ENCODE measurements around the gene NXPH1.

Gene NXPH1

DNA sequence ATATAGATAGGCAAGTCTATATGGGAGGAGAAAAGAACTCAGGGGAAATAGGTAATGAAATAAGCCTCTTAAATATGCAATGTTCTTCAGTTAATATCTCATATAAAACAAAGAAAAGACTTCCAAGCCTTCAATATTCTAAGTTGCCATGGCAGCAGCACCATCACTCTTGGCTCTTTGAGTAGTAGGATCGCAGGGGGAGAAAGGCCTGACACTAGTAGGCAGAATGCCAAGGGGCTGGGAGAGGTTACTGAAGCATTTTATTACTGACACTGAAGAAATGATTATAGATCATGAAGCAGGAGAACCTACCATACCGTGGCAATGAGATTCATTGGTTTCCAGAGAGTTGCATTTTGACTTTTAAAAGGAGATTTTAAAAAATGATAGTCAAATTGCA, 193.9 kb downstream of the NXPH1 start:
- no peak for DNase-seq (ENCODE audit: low read depth)
- no peak overlapping the region for H3K4me3 ChIP-seq (ENCODE audit: low read depth, low read length)
- TF ChIP-seq, protein P1, sequence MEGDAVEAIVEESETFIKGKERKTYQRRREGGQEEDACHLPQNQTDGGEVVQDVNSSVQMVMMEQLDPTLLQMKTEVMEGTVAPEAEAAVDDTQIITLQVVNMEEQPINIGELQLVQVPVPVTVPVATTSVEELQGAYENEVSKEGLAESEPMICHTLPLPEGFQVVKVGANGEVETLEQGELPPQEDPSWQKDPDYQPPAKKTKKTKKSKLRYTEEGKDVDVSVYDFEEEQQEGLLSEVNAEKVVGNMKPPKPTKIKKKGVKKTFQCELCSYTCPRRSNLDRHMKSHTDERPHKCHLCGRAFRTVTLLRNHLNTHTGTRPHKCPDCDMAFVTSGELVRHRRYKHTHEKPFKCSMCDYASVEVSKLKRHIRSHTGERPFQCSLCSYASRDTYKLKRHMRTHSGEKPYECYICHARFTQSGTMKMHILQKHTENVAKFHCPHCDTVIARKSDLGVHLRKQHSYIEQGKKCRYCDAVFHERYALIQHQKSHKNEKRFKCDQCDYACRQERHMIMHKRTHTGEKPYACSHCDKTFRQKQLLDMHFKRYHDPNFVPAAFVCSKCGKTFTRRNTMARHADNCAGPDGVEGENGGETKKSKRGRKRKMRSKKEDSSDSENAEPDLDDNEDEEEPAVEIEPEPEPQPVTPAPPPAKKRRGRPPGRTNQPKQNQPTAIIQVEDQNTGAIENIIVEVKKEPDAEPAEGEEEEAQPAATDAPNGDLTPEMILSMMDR (IDR thresholded peaks at IDR 0.05; ENCODE audit: low read depth, low read length, missing control alignments), result no peak

DNA sequence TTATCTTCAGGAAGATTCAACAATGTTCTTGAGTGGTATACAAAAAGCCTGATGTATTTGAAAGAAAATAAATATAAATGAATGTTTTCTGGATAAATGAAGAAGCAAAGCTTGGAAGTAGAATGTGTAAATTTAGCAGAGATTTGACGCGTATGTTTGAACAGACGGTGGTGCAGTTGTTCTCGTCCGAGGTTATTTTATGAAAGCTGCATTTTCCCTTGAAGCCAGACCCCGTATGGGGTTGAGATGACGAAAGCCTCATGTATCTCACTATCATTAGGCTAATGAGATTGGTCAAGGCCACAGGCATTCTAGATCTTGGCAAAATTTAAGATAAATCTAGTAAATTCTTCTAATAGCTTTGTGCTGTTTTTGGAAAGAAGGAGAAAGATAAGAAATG, 195.2 kb downstream of the NXPH1 start:
- TF ChIP-seq, protein P1 (IDR thresholded peaks at IDR 0.05; ENCODE audit: low read depth, low read length, missing control alignments), result no peak
- DNase-seq (ENCODE audit: low read depth), result no peak
- no peak overlapping the region for H3K4me3 ChIP-seq (ENCODE audit: low read depth, low read length)

DNA sequence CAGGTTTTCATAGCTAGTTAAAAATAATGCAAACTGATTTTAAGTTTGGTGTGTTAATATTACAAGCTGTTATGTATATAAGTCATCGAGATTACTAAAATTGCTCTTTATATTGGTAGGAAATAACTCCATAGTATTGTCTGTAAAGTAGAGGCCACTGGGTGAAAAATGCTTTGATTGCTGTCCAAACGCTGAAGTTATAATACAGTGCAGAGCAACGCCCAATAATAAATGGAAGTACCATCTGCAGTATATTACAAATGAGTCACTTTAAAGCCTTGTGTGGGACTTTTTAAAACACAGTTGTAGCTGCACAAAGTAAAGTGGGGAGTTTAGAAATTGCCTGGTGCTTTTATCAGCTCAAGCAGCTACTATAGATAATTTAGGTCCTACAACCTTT, 196.1 kb downstream of the NXPH1 start:
- H3K4me3 ChIP-seq (ENCODE audit: low read depth, low read length), result no peak overlapping the region
- DNase-seq (ENCODE audit: low read depth), result no peak
- TF ChIP-seq, protein P1 (IDR thresholded peaks at IDR 0.05; ENCODE audit: low read depth, low read length, missing control alignments), result no peak

DNA sequence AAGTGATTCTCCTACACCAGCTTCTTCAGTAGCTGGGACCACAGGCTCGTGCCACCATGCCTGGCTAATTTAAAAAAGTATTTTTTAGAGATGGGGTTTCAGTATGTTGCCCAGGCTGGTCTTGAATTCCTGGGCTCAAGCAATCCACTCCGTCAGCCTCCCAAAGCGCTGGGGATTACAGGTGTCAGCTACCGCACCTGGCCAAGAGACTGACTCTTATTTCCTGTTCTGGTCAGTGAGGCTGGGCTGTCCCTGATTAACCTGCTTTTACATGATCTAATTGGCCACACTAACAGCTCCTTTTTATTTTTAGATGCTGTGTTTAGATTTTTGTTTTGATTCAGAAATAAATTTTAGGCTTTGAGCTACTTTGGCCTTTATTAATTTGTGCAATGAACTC, 203.9 kb downstream of the NXPH1 start:
- H3K4me3 ChIP-seq (ENCODE audit: low read depth, low read length), result no peak overlapping the region
- DNase-seq (ENCODE audit: low read depth), result no peak

DNA sequence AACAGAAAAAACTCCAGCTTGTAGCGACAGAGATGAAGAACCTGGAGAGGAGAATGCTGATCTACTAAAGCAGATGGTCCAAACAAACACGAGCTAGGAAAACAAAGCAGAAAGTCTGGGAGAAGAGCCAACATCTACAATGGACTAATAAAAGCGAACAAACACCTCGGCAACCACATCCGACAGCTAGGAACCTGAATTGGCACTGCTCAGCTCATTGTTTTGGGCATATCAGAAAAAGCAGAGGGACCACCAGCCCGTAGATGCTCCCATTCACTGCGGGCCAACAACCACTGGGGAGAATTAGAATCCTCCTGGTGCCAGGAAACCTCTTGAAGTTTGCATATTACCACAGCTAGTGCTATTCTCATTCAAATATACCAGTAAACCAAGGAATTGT, 204.7 kb downstream of the NXPH1 start:
- TF ChIP-seq, protein P1 (IDR thresholded peaks at IDR 0.05; ENCODE audit: low read depth, low read length, missing control alignments), result no peak
- DNase-seq (ENCODE audit: low read depth), result no peak

More for the DNA sequence above, 203.9 kb downstream of the NXPH1 start:
- TF ChIP-seq, protein P1 (IDR thresholded peaks at IDR 0.05; ENCODE audit: low read depth, low read length, missing control alignments), result no peak

DNA sequence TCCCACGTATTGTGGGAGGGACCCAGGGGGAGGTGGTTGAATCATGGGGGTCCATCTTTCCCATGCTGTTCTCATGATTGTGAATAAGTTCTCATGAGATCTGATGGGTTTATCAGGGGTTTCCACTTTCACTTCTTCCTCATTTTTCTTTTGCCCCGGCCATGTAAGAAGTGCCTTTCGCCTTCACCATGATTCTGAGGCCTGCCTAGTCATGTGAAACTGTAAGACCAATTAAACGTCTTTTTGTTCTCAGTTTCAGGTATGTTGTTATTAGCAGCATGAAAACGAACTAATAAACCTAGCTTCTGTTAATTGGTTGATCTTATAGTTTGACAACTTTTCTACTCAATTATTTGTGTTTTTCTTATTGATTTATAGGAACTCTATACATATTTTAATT, 206.3 kb downstream of the NXPH1 start:
- TF ChIP-seq, protein P1 (IDR thresholded peaks at IDR 0.05; ENCODE audit: low read depth, low read length, missing control alignments), result no peak
- no peak overlapping the region for H3K4me3 ChIP-seq (ENCODE audit: low read depth, low read length)
- DNase-seq (ENCODE audit: low read depth), result no peak

More for the DNA sequence above, 204.7 kb downstream of the NXPH1 start:
- H3K4me3 ChIP-seq (ENCODE audit: low read depth, low read length), result no peak overlapping the region

DNA sequence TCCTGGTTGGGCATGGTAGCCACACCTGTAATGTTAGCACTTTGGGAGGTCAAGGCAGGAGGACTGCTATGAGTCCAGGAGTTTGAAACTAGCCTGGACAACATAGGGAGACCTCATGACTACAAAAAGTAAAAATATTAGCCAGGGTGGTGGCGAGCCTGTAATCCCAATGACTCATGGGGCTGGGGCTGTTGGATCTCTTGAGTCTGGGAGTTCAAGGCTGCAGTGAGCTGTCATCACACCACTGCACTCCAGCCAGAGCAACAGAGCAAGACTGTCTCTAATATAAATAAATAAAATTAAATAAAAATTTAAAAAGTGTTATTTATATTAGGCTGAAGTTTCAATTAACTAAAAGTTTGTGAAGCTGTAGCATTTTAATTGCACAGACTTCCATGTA, 207.3 kb downstream of the NXPH1 start:
- no peak overlapping the region for H3K4me3 ChIP-seq (ENCODE audit: low read depth, low read length)
- DNase-seq (ENCODE audit: low read depth), result no peak
- TF ChIP-seq, protein P1 (IDR thresholded peaks at IDR 0.05; ENCODE audit: low read depth, low read length, missing control alignments), result no peak

All from GM12864 (cell line).